ENCODE measurements around the gene GPR75.

Gene GPR75

DNA sequence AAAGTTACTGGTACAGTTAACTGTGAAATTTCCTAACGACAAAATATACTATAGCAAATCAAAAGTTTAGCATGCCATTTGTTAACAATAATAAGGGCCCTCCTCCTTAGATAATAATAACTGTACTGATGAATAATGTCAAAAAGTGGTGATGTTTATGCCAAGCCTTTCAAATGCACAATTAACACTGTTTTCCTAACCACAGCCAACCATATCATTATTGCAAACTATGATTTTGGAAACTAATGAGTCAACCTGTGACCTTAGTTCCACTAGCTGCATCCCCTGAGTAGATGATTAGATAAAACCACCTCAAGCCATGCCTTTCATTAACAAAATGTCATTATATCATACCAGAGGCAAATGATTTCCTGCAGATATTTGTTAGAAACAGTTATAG is 25.1 kb upstream of the GPR75 start:
- H3K27ac ChIP-seq = no peak overlapping the region
- TF ChIP-seq, protein P1, sequence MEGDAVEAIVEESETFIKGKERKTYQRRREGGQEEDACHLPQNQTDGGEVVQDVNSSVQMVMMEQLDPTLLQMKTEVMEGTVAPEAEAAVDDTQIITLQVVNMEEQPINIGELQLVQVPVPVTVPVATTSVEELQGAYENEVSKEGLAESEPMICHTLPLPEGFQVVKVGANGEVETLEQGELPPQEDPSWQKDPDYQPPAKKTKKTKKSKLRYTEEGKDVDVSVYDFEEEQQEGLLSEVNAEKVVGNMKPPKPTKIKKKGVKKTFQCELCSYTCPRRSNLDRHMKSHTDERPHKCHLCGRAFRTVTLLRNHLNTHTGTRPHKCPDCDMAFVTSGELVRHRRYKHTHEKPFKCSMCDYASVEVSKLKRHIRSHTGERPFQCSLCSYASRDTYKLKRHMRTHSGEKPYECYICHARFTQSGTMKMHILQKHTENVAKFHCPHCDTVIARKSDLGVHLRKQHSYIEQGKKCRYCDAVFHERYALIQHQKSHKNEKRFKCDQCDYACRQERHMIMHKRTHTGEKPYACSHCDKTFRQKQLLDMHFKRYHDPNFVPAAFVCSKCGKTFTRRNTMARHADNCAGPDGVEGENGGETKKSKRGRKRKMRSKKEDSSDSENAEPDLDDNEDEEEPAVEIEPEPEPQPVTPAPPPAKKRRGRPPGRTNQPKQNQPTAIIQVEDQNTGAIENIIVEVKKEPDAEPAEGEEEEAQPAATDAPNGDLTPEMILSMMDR (conservative IDR thresholded peaks at IDR 0.05) = no peak

GRCh38 chr2:53881986-53882385 is 22.2 kb upstream of the GPR75 start:
- no peak overlapping the region for H3K27ac ChIP-seq
- TF ChIP-seq, protein P1 (conservative IDR thresholded peaks at IDR 0.05) = no peak

- TF ChIP-seq, protein P1 (conservative IDR thresholded peaks at IDR 0.05) = no peak
- H3K27ac ChIP-seq = no peak overlapping the region
These were observed 21.6 kb upstream of the GPR75 start for GRCh38 chr2:53881360-53881759.

DNA sequence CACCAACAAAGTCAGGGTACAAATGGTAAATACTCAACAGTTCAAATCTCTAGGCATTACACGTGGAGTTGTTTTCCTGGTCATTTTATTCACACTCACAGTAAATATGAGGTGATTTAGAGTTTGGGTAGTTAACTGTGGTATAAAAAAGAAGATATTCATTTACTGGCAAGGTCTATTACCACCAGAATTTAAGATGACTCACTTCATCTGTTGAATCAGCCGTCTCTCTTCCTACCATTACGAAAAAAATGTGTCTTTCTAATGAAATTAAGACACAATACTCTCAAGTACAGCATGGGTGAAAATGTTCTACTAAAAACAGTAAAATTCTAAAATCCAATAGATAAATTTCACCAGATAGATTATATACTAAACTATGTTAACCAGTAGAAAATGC is 21.0 kb upstream of the GPR75 start:
- H3K27ac ChIP-seq = no peak overlapping the region
- TF ChIP-seq, protein P1 (conservative IDR thresholded peaks at IDR 0.05) = no peak

GRCh38 chr2:53877556-53877955 is 17.8 kb upstream of the GPR75 start:
- no peak overlapping the region for H3K27ac ChIP-seq
- TF ChIP-seq, protein P1 (conservative IDR thresholded peaks at IDR 0.05) = no peak

DNA sequence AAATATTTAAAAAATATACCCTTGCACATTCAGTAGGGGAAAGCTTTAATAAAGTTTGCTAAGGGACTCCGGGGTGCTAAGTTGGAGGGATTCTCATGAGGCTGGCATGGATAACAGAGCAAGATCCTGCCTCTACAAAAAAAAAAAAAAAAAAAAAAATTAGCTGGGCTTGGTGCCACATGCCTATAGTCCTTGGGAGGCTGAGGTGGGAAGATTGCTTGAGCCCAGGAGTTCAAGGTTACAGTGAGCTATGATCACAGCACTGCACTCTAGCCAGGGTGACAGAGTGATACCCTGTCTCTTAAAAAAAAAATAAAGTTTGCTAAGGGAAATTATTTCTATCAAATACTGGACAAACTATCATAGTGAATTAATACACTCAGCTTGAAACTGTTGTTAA is 17.3 kb upstream of the GPR75 start:
- TF ChIP-seq, protein P1 (conservative IDR thresholded peaks at IDR 0.05) = no peak
- H3K27ac ChIP-seq = no peak overlapping the region

DNA sequence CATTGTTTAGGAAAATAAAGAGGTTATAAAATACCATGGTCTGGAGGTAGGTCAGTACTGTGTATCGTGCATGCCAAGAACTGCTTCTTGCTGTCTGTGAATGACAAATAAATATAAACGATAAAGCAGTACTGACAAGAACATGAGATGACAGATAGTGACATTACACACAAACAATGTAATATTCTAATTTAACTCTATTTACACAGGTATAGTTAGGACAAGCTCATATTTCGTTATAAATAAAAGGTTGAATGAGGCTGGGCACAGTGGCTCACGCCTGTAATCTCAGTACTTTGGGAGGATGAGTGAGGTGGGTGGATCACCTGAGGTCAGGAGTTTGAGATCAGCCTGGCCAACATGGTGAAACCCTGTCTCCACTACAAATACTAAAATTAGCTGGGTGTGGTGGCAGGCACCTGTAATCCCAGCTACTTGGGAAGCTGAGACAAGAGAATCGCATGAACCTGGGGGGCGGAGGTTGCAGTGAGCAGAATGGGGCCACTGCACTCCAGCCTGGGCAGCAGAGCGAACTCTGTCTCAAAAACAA is 14.7 kb upstream of the GPR75 start:
- TF ChIP-seq, protein P1 (conservative IDR thresholded peaks at IDR 0.05) = no peak

More for the DNA sequence above, 14.7 kb upstream of the GPR75 start:
- peak overlapping the region; percentile 55 for H3K27ac ChIP-seq

All from VCaP (cell line).